Medulla oblongata (tissue), 1 donor: Measurements from ENCODE around the gene PAQR9.

Experiments
- DNase-seq: peaks from one replicate; pipeline ENCODE4 v3.0.0-alpha.2; 2015; ENCODE audit errors: extremely low spot score

Gene PAQR9

DNA sequence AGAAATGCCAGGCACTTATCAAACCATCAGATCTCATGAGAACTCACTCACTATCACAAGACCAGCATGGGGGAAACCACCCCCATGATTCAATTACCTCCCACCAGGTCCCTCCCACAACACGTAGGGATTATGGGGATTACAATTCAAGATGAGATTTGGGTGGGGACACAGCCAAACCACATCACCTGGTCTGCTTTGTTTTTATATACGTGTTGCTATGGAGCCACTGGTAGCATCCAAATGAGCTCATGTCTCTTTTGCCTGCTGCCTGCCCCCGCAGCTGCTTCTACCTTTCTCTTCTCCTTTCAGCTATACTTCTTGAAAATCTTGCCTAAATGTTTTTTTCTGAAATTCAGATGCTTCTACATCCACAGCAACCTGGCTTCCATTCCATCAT lies 47.8 kb downstream of the PAQR9 start:
- no peak for DNase-seq

DNA sequence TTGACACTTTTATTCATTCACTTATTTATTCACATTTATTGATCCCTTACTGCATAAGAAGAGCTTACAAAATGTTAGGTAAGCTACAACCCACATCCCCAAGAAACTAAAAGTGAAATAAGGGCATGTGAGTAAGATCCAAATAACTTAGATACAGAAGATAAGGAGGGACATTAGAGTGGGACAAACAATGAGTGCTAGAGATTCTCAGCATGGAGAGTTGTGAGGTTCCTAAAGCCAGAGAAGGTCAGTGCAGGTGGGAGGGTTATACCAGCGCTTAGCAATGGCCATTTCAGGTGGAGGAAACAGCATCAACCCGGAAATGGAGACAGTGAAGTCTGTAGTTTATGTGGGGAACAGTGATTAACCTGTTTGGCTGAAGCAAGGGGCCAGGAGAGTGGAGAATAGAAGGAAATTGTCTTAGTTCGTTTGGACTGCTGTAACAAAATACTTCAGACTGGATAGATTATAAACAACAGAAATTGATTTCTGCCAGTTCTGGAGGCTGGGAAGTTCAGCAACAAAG lies 49.1 kb downstream of the PAQR9 start:
- DNase-seq: no peak

DNA sequence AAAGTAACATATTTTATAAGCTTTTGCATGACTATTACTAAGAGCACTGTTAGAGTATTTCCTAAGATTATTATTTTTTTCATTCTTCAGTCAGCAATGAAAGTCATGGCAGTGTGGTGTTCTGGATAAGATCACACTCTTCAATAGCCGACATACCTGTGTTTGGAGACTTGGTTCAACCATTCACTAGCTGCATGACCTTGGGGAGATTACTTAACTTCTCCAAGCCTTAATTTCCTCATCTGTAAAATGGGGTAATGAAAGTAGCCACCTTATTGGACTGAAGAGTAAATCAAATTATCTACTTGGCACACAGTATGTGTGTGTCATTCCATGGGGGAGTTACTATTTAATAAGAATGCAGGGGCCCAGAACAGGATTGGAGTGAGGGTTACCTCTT lies 50.0 kb downstream of the PAQR9 start:
- no peak for DNase-seq

DNA sequence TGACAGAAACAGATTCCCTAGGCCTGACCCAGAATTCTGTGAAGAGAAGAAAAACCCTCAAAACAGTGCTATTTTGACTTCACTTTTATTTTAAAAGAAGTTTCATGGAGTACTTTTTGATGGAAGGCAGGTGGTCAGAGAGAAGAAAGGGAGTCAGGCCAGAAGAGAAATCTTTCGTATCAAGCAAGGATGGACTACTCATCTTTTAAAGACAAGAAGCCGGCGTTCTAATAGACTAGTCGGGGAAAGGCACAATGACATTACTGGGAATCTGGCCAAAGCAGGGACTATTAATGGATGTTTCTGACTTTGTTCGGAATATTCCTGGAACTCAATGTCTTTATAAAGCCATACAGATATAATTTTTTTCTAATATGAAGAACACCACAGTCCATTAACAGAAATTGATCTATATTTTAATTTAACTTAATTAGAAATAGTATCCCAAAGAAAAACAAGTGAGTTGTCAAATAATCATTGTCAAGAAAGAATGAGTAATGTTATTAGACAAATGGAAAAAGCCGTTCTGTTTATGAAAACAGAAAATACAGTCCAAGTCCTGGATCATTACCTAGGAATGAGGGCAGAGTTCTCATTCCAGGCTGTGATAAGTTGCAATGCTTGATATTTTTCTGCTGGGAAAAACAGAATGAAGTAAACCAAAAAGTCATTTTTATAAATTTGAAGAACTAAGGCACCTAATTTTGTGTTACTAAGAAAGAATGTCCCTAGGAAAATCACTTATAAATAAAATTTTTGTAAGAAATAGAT lies 50.9 kb downstream of the PAQR9 start:
- no peak for DNase-seq
